ENCODE results near the gene BEND5. TPM values are rescaled to one million over a fixed set of nuclear protein-coding genes. Genes with fewer than 3 reads are reported as not detected.
A peak's percentile ranks its signal among the peaks of the same experiment; 100 is the strongest.

BEND5 gene
- 1.5 and 1.7 TPM in 2 replicates for total RNA-seq
- long read RNA-seq: 0 reads

DNA sequence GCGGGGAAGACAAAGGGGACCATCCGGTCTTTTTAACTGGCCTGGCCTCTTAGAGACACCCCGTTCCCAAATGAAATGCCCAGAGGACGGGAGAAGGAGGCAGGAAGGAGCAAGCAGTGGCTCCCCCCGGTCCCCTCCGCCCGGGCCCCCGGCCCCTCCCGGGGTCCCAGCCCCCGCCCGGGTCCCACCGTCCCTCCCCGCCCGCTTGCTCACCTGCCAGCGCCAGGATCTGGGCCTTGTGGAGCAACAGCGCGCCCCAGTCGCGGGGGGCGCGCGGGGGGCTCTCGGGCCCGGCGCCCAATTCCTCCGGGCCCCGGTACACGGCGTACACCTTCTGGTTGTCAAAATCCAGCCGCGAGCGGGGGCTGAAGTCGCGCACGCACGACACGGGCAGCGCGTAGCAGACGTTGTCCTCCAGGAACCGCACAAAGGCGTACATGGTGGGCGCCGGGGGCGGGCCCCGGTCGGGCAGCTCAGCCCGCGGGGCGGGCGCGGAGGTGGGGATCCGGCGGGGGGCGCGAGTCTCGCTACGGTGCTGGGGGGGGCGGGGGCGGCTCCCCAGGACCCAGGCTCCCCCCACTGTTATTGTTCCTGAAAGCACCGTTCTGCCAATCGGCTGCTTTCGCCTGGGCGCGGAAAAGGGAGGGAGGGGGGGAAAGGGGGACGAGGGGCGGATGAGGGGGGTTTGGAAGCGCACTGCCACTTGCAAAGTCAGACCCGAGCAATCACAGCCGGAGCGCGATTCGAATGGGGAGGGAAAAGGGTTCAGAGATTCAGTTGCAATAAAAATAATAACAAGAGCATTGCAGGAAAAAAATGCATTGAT, at the start of gene BEND5:
BEND5 (minus strand) TSS at position 499 of the 826 bp plus-strand sequence; CDS start at position 439, 60 bp downstream.
- Mint-ChIP-seq H3K27ac (ENCODE audit: unreplicated experiment) (peak within 1 kb of the TSS; percentile 6), H3K9me3 (ENCODE audit: unreplicated experiment) (no peaks in the 10 kb centered on the region), H3K27me3 (ENCODE audit: unreplicated experiment) (peaks cover 27% of the 10 kb centered on the region), H3K4me3 (ENCODE audit: unreplicated experiment) (peak within 1 kb of the TSS; percentile 78), H3K36me3 (ENCODE audit: unreplicated experiment) (no peaks in the 10 kb centered on the region), H3K4me1 (ENCODE audit: unreplicated experiment) (peaks cover 11% of the 10 kb centered on the region)
- no peak for TF ChIP-seq CTCF (IDR thresholded peaks at IDR 0.05)
- no peak for DNase-seq (ENCODE audit: extremely low spot score, unreplicated experiment)

DNA sequence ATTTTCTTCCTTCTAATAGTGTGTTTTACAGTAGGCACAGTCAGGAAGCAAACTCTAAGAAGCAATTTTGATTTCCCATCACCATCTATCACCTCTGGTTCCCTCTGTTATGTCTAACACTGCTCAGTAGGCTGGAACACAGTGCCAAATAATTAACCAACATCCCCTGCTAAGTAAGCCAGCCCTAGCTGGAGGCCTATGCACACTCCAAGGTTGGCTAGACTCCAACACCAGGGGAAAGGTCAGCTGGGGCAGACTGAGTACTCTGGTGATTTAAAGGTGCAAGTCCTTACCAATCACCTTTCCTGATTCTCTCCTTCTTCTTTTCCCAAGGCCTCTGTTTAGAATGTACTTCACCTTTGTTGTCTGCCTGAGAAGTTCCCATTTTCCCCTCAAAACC, 46.5 kb upstream of the BEND5 start:
- Mint-ChIP-seq H3K27ac (ENCODE audit: unreplicated experiment) (no peak overlapping the region), H3K36me3 (ENCODE audit: unreplicated experiment) (no peaks in the 10 kb centered on the region), H3K27me3 (ENCODE audit: unreplicated experiment) (no peaks in the 10 kb centered on the region), H3K4me3 (ENCODE audit: unreplicated experiment) (no peak overlapping the region), H3K4me1 (ENCODE audit: unreplicated experiment) (no peaks in the 10 kb centered on the region), H3K9me3 (ENCODE audit: unreplicated experiment) (no peaks in the 10 kb centered on the region)
- no peak for TF ChIP-seq CTCF (IDR thresholded peaks at IDR 0.05)
- DNase-seq (ENCODE audit: extremely low spot score, unreplicated experiment): no peak

DNA sequence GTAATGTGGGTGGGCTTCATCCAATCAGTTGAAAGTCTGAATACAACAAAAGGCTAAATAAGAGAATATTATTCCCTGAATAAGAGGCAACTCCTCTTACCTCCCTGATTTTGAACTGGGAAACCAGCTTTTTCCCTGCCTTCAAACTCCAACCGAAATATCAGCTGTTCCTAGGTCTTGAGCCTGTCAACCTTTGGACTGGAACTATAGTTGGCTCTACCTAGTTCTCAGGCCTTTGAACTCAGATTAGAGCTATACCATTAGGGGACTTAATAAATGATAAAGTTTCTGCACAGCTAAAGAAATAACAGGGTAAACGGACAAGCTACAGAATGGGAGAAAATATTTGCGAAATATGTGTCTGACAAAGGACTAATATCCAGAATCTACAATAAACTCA, 43.8 kb upstream of the BEND5 start:
- DNase-seq (ENCODE audit: extremely low spot score, unreplicated experiment): no peak
- TF ChIP-seq CTCF (IDR thresholded peaks at IDR 0.05): no peak
- H3K36me3 Mint-ChIP-seq (ENCODE audit: unreplicated experiment): no peaks in the 10 kb centered on the region
- H3K27ac Mint-ChIP-seq (ENCODE audit: unreplicated experiment): no peak overlapping the region
- no peaks in the 10 kb centered on the region for H3K9me3 Mint-ChIP-seq (ENCODE audit: unreplicated experiment)
- no peak overlapping the region for H3K4me3 Mint-ChIP-seq (ENCODE audit: unreplicated experiment)
- no peaks in the 10 kb centered on the region for H3K27me3 Mint-ChIP-seq (ENCODE audit: unreplicated experiment)
- no peaks in the 10 kb centered on the region for H3K4me1 Mint-ChIP-seq (ENCODE audit: unreplicated experiment)

DNA sequence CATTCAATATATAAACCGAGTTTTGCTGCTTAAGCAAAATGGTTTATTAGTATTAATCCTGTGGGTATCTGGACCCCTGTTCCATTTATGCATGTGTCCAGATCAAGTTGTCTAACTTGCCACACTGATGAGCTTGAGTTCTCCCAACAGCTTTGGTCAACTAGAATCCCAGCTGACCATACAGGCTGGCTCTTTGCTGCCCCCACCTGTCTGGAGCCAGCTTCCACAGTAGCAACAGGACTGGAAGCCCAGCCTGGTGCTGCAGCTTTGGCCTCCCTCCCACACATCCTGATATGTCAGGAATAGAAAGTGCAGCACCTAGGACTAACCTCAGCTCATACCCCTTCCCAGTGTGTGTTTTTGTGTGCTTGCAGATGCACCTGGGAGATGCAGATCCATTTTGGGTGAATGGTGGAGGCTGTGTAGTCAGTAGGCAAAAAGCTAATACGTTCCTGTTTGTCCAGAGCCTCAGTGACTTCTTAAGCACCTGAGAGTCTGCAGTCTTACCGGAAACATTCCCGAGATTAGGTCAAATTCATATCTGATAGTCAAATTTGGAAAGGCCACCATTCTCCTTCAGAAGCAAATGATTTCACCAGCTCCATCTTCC, 40.9 kb upstream of the BEND5 start:
- no peaks in the 10 kb centered on the region for H3K9me3 Mint-ChIP-seq (ENCODE audit: unreplicated experiment)
- DNase-seq (ENCODE audit: extremely low spot score, unreplicated experiment): no peak
- no peaks in the 10 kb centered on the region for H3K36me3 Mint-ChIP-seq (ENCODE audit: unreplicated experiment)
- no peaks in the 10 kb centered on the region for H3K27me3 Mint-ChIP-seq (ENCODE audit: unreplicated experiment)
- TF ChIP-seq CTCF (IDR thresholded peaks at IDR 0.05): peak; percentile 54
- H3K27ac Mint-ChIP-seq (ENCODE audit: unreplicated experiment): no peak overlapping the region
- no peaks in the 10 kb centered on the region for H3K4me1 Mint-ChIP-seq (ENCODE audit: unreplicated experiment)
- no peak overlapping the region for H3K4me3 Mint-ChIP-seq (ENCODE audit: unreplicated experiment)

- no peak for DNase-seq (ENCODE audit: extremely low spot score, unreplicated experiment)
- H3K27me3 Mint-ChIP-seq (ENCODE audit: unreplicated experiment): no peaks in the 10 kb centered on the region
- no peak overlapping the region for H3K27ac Mint-ChIP-seq (ENCODE audit: unreplicated experiment)
- H3K4me3 Mint-ChIP-seq (ENCODE audit: unreplicated experiment): no peak overlapping the region
- H3K36me3 Mint-ChIP-seq (ENCODE audit: unreplicated experiment): no peaks in the 10 kb centered on the region
- peaks cover 7% of the 10 kb centered on the region for H3K9me3 Mint-ChIP-seq (ENCODE audit: unreplicated experiment)
- TF ChIP-seq CTCF (IDR thresholded peaks at IDR 0.05): no peak
- no peaks in the 10 kb centered on the region for H3K4me1 Mint-ChIP-seq (ENCODE audit: unreplicated experiment)
Observed at GRCh38 chr1:48810740-48811139, 34.0 kb upstream of the BEND5 start.
